ENCODE results near the gene ACKR2. TPM values are rescaled to one million over a fixed set of nuclear protein-coding genes. Genes with fewer than 3 reads are reported as not detected.

The ACKR2 gene
- total RNA-seq, 1 donor from 2014 or later = 1.0 TPM

- peaks cover 10% of the 10 kb centered on the region for H3K36me3 Mint-ChIP-seq (ENCODE audit: low read depth)
- H3K27me3 Mint-ChIP-seq (ENCODE audit: low read depth) = peaks cover 46% of the 10 kb centered on the region
- H3K27ac Mint-ChIP-seq (ENCODE audit: unreplicated experiment) = no peak overlapping the region
- H3K4me3 Mint-ChIP-seq (ENCODE audit: unreplicated experiment) = no peak overlapping the region
- H3K9me3 Mint-ChIP-seq (ENCODE audit: low read depth) = peaks cover 12% of the 10 kb centered on the region
- no peak for TF ChIP-seq CTCF (IDR thresholded peaks at IDR 0.05)
- H3K4me1 Mint-ChIP-seq (ENCODE audit: low read depth) = no peaks in the 10 kb centered on the region
- DNase-seq (ENCODE audit: low spot score) = no peak
Observed at GRCh38 chr3:42864321-42864950, 55.2 kb downstream of the ACKR2 start.

GRCh38 chr3:42865256-42865655 lies 56.0 kb downstream of the ACKR2 start:
- peaks cover 12% of the 10 kb centered on the region for H3K9me3 Mint-ChIP-seq (ENCODE audit: low read depth)
- peaks cover 44% of the 10 kb centered on the region for H3K27me3 Mint-ChIP-seq (ENCODE audit: low read depth)
- H3K4me1 Mint-ChIP-seq (ENCODE audit: low read depth) = no peaks in the 10 kb centered on the region
- no peak overlapping the region for H3K4me3 Mint-ChIP-seq (ENCODE audit: unreplicated experiment)
- H3K27ac Mint-ChIP-seq (ENCODE audit: unreplicated experiment) = no peak overlapping the region
- DNase-seq (ENCODE audit: low spot score) = no peak
- no peak for TF ChIP-seq CTCF (IDR thresholded peaks at IDR 0.05)
- H3K36me3 Mint-ChIP-seq (ENCODE audit: low read depth) = peaks cover 10% of the 10 kb centered on the region

DNA sequence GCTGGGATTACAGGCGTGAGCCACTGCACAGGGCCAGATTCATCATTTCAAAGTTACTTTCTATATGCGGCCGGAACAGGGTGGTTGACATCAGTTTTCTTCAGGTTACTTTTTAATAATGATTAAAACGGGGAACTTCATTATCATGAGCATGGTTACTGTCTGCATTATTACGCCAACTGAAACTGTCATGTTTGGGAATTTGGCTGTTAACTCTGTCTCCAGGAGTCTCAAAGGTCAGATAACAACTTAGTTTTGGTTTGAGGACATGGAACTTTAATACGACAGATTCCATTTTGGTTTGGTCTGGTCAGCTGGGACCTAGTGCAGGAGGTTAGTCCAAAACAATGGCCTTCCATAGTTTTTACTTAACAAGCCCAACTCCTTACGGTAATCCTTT lies 57.9 kb downstream of the ACKR2 start:
- H3K27ac Mint-ChIP-seq (ENCODE audit: unreplicated experiment) = no peak overlapping the region
- H3K36me3 Mint-ChIP-seq (ENCODE audit: low read depth) = peaks cover 3% of the 10 kb centered on the region
- TF ChIP-seq CTCF (IDR thresholded peaks at IDR 0.05) = no peak
- H3K4me1 Mint-ChIP-seq (ENCODE audit: low read depth) = peaks cover 3% of the 10 kb centered on the region
- no peak overlapping the region for H3K4me3 Mint-ChIP-seq (ENCODE audit: unreplicated experiment)
- no peak for DNase-seq (ENCODE audit: low spot score)
- no peaks in the 10 kb centered on the region for H3K9me3 Mint-ChIP-seq (ENCODE audit: low read depth)
- H3K27me3 Mint-ChIP-seq (ENCODE audit: low read depth) = peaks cover 31% of the 10 kb centered on the region

DNA sequence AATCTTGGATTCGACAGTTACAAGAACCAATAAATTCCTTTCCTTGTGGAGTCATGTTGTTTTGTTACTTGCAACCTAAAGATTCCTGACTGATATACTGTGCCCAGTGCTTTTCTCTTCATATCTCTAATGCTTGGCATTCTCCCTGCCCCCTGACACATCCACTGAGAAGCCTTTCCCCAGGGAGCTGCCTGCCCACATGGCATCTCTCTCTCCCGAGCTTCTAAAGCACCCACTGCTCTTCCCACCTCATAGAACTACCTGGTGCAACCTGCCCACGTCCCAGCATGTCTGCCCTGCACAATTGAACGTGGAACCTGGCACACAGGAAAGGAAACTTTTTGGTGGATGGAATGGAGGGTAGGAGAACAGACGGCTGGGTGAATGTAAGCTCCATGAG lies 59.6 kb downstream of the ACKR2 start:
- H3K4me1 Mint-ChIP-seq (ENCODE audit: low read depth) = peaks cover 3% of the 10 kb centered on the region
- no peak overlapping the region for H3K27ac Mint-ChIP-seq (ENCODE audit: unreplicated experiment)
- H3K27me3 Mint-ChIP-seq (ENCODE audit: low read depth) = peaks cover 30% of the 10 kb centered on the region
- no peak for DNase-seq (ENCODE audit: low spot score)
- TF ChIP-seq CTCF (IDR thresholded peaks at IDR 0.05) = no peak
- H3K9me3 Mint-ChIP-seq (ENCODE audit: low read depth) = no peaks in the 10 kb centered on the region
- H3K4me3 Mint-ChIP-seq (ENCODE audit: unreplicated experiment) = no peak overlapping the region
- H3K36me3 Mint-ChIP-seq (ENCODE audit: low read depth) = peaks cover 3% of the 10 kb centered on the region

- Mint-ChIP-seq H3K4me1 (ENCODE audit: low read depth) (peaks cover 3% of the 10 kb centered on the region), H3K27ac (ENCODE audit: unreplicated experiment) (no peak overlapping the region), H3K36me3 (ENCODE audit: low read depth) (no peaks in the 10 kb centered on the region), H3K9me3 (ENCODE audit: low read depth) (no peaks in the 10 kb centered on the region), H3K4me3 (ENCODE audit: unreplicated experiment) (no peak overlapping the region), H3K27me3 (ENCODE audit: low read depth) (peaks cover 39% of the 10 kb centered on the region)
- no peak for DNase-seq (ENCODE audit: low spot score)
- no peak for TF ChIP-seq CTCF (IDR thresholded peaks at IDR 0.05)
Observed at GRCh38 chr3:42871592-42872196, 62.4 kb downstream of the ACKR2 start.
